DMS79 (cell line): ENCODE data around the gene TXNRD1.
"Not testable (repeated sequence)": the region's sequence is repeated elsewhere in the genome, so short reads cannot be mapped to it uniquely, and the experiment has no call there.

Source experiments
- DNase-seq: peaks from one replicate; lab custom pipeline; 2025; lab: John Stamatoyannopoulos, UW

The TXNRD1 gene

GRCh38 chr12:104328278-104328677 is 112.7 kb downstream of the TXNRD1 start:
- DNase-seq: not testable (repeated sequence)

- DNase-seq: no peak
Observed at GRCh38 chr12:104328790-104329189, 113.2 kb downstream of the TXNRD1 start.

- no peak for DNase-seq
Observed at GRCh38 chr12:104329707-104330532, 114.3 kb downstream of the TXNRD1 start.

- no peak for DNase-seq
Observed at GRCh38 chr12:104331376-104331775, 115.8 kb downstream of the TXNRD1 start.

GRCh38 chr12:104332273-104332672 is 116.7 kb downstream of the TXNRD1 start:
- DNase-seq: not testable (repeated sequence)

- no peak for DNase-seq
Observed at GRCh38 chr12:104333692-104334255, 118.2 kb downstream of the TXNRD1 start.

GRCh38 chr12:104334581-104334980 is 119.0 kb downstream of the TXNRD1 start:
- DNase-seq: no peak

GRCh38 chr12:104336115-104336514 is 120.5 kb downstream of the TXNRD1 start:
- no peak for DNase-seq

GRCh38 chr12:104337030-104337558 is 121.5 kb downstream of the TXNRD1 start:
- no peak for DNase-seq

- no peak for DNase-seq
Observed at GRCh38 chr12:104339663-104340062, 124.1 kb downstream of the TXNRD1 start.

- no peak for DNase-seq
Observed at GRCh38 chr12:104340177-104340576, 124.6 kb downstream of the TXNRD1 start.

GRCh38 chr12:104340925-104341611 is 125.5 kb downstream of the TXNRD1 start:
- no peak for DNase-seq

GRCh38 chr12:104342147-104342546 is 126.6 kb downstream of the TXNRD1 start:
- DNase-seq: no peak

- no peak for DNase-seq
Observed at GRCh38 chr12:104342635-104343249, 127.2 kb downstream of the TXNRD1 start.

GRCh38 chr12:104344682-104345081 is 129.1 kb downstream of the TXNRD1 start:
- DNase-seq: no peak

GRCh38 chr12:104345234-104346066 is 129.9 kb downstream of the TXNRD1 start:
- DNase-seq: no peak

- DNase-seq: no peak
Observed at GRCh38 chr12:104347374-104348075, 131.9 kb downstream of the TXNRD1 start.

GRCh38 chr12:104348283-104348993 is 132.9 kb downstream of the TXNRD1 start:
- no peak for DNase-seq

- DNase-seq: no peak
Observed at GRCh38 chr12:104348994-104349494, 133.5 kb downstream of the TXNRD1 start.
